Stimulated activated CD4-positive, alpha-beta T cell treated with anti-CD3 and anti-CD28 coated beads, Interleukin-4, amount 100 ng/mL, for 48 hours (primary cell): ENCODE results near the gene RNF31.

ENCODE experiments used
- DNase-seq, 2 donors: peaks; one replicate each; pipeline ENCODE4 v3.0.0-alpha.2; 2020; ENCODE audit warnings: low read depth in 2 of 2

Gene RNF31

GRCh38 chr14:24116128-24116814 lies 31.0 kb upstream of the RNF31 start:
- DNase-seq: no peak

- no peak for DNase-seq
These were observed 30.1 kb upstream of the RNF31 start for GRCh38 chr14:24117179-24117578.

GRCh38 chr14:24119691-24120090 lies 27.6 kb upstream of the RNF31 start:
- no peak for DNase-seq

GRCh38 chr14:24121210-24121609 lies 26.1 kb upstream of the RNF31 start:
- no peak for DNase-seq

GRCh38 chr14:24122416-24122815 lies 24.9 kb upstream of the RNF31 start:
- no peak for DNase-seq

GRCh38 chr14:24122898-24123297 lies 24.4 kb upstream of the RNF31 start:
- no peak for DNase-seq

- no peak for DNase-seq
These were observed 23.6 kb upstream of the RNF31 start for GRCh38 chr14:24123424-24124417.

GRCh38 chr14:24126939-24127338 lies 20.4 kb upstream of the RNF31 start:
- no peak for DNase-seq

GRCh38 chr14:24127673-24128072 lies 19.6 kb upstream of the RNF31 start:
- no peak for DNase-seq

- DNase-seq: no peak
These were observed 17.8 kb upstream of the RNF31 start for GRCh38 chr14:24129410-24129998.

GRCh38 chr14:24130380-24130716 lies 16.9 kb upstream of the RNF31 start, which contains the start of gene FITM1:
Gene FITM1, plus strand, starts transcription at chr14:24130659. Its CDS starts 905 bp downstream, at chr14:24131564.
- no peak for DNase-seq

GRCh38 chr14:24130717-24131548 lies 16.4 kb upstream of the RNF31 start:
- DNase-seq: no peak

- no peak for DNase-seq
These were observed 15.7 kb upstream of the RNF31 start for GRCh38 chr14:24131549-24131966.

- no peak for DNase-seq
These were observed 15.1 kb upstream of the RNF31 start for GRCh38 chr14:24132061-24132685.

GRCh38 chr14:24132976-24133375 lies 14.3 kb upstream of the RNF31 start:
- no peak for DNase-seq

GRCh38 chr14:24133735-24134134 lies 13.6 kb upstream of the RNF31 start:
- no peak for DNase-seq

- no peak for DNase-seq
These were observed 11.8 kb upstream of the RNF31 start for GRCh38 chr14:24135584-24135833.

GRCh38 chr14:24135834-24136683 lies 11.2 kb upstream of the RNF31 start, which contains the start of gene PSME1:
Gene PSME1, plus strand, starts transcription at chr14:24136194. Its CDS starts 69 bp downstream, at chr14:24136263.
- peak; percentile 90 to 95 for DNase-seq

- no peak for DNase-seq
These were observed 10.4 kb upstream of the RNF31 start for GRCh38 chr14:24136684-24137528.
